ENCODE results near the gene DCTD.
"Not testable (repeated sequence)": the region's sequence is repeated elsewhere in the genome, so short reads cannot be mapped to it uniquely, and the experiment has no call there.

DCTD gene

DNA sequence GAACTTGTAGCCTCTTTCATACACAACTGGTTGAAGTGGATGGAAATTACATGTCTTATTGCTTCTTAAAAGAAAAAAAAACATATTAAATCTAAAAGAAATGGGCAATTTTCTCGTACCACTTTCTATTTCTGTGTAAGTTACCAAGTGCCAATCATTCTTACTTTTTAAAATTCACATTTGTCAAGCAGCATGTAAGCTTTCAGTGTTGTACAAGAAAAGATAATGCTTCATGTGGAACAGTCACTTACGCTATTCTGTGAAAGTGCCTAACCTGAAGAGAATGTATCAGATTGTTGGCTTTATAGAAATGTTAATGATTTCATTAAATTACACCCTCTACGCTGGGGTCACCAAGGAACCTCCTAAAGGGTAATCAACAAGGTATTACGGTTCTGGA, 4.4 kb upstream of the DCTD start:
- DNase-seq (ENCODE audit: low spot score) = no peak

GRCh38 chr4:182920676-182921075, 3.5 kb upstream of the DCTD start:
- no peak for DNase-seq (ENCODE audit: low spot score)

DNA sequence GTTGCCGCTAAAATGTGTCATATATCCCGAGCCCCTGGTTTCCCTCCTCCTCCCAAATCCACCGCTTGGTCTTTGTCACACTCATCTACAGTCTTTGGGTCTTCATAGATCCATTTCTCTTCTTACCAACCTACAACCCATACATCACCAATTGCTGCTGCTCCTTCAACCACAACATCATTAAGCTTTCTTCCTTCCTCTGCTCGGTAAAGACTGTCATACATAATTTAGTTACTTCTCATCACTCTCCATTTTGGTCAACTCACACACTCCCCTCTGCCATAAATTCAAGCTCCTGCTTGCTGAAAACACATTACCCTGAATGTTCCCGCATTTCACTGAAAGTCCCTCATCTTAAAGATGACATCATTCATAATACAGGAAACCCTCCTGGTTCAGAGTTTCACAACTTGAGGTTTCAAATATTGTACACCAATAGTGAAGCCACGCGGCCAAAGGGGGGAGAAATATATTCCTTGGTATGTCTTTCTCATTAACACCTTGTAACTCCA, 1.7 kb upstream of the DCTD start:
- no peak for DNase-seq (ENCODE audit: low spot score)

DNA sequence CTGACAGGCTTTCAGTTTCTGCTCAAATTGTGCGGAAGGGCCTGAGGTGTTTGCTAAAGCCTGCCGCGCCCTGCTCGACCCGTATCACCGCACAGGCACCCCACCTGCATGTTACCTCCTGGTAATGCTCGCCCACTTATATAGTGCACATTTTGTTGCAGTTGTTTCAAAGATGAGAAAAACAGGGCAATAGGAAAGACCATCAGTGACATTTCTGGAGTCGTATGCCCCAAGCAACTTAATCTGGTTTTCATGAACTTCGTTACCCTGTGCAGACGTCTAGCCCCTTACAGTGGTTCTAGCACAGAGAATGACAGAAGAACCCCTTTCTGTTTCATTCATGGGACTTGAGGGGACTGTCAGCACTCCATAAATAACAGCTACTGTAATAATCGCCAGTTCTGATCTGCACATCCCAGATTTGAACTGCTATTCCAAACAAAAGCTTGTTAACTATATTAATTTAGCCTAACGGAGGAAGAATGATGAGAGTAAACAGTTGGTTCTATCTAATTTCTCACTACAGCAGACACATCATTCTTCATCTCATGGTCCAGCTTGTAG, 940 bp upstream of the DCTD start:
- DNase-seq (ENCODE audit: low spot score) = no peak

GRCh38 chr4:182916483-182917181, 554 bp downstream of the DCTD start:
- peak; percentile 83 for DNase-seq (ENCODE audit: low spot score)

GRCh38 chr4:182914357-182914756, 2.8 kb downstream of the DCTD start:
- DNase-seq (ENCODE audit: low spot score) = no peak

DNA sequence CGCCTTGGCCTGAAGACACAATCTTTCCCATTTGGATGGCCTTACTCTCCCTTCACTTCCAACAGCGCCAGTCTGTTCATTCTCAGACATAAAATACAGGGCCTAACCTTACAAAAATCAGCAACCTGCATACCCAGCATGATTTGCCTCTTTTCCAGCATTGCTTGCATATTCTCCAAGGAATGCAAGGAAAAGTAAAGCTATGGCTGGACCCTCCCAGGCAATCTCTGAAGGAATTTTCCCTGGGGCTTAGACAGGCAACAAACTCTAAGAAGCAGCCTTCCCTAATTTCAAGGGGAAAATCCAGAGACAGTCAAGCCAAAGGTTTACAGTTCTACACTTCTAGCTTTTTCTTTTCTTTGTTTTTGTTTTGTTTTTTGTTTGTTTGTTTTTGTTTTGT, 3.6 kb downstream of the DCTD start:
- DNase-seq (ENCODE audit: low spot score) = no peak

GRCh38 chr4:182913036-182913435, 4.2 kb downstream of the DCTD start:
- DNase-seq (ENCODE audit: low spot score) = no peak

- no peak for DNase-seq (ENCODE audit: low spot score)
Measured at GRCh38 chr4:182908124-182908523, 9.1 kb downstream of the DCTD start.

DNA sequence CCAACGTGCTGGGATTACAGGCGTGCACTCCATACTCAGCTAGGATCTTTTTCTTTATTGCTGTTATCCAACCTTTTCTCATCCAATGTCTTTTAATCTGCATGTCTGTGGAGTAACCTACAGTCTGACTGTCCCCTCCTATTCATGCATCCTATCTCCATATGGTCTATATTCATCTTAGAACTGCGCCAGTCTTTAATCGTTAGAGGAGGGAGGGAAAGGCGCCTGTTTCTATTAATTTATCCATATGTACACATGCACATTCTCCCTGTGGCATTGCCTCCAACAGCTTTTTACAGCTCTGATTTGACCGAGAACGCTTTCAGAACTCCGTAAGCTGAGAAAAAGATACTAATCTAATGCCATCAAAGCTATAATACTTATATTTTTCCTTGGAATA, 9.8 kb downstream of the DCTD start:
- DNase-seq (ENCODE audit: low spot score) = no peak

- DNase-seq (ENCODE audit: low spot score) = no peak
Measured at GRCh38 chr4:182906786-182907185, 10.4 kb downstream of the DCTD start.

DNA sequence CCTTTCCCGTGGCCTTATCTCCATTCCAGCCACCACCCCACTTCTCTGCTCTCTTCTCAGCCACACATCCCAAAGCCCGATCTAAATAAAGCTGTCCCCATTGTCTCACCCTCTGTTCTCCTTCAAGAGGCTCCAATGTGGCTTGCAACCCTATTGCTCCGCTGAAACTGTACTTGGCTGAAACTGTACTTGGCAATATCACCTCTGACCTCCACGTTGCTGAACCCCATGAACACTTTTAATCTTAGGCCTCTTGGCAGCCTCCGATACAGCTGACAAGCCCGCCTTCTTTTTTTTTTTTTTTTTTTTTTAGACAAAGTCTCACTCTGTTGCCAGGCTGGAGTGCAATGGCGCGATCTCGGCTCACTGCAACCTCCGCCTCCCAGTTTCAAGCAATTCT, 12.1 kb downstream of the DCTD start:
- no peak for DNase-seq (ENCODE audit: low spot score)

GRCh38 chr4:182904211-182904761, 12.9 kb downstream of the DCTD start:
- DNase-seq (ENCODE audit: low spot score) = no peak

DNA sequence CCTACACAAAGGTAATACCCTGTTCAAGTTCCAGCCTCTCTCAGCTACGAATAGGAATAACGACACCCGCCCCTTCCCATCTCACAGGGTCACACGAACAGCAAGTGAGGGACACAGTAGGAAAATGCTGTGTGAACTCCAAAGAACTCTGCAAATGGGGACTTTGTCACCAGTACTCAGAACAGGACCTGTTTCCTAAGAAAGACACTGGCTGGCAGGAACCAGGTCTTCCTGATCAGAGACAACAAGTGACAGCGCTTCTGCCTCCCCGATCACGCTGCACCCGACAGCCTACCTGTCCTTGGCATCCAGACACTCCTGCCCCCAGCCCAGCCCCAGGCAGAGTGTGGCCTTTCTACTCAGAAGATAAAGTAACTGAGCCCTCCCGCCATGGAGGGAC, 14.2 kb downstream of the DCTD start:
- DNase-seq (ENCODE audit: low spot score) = no peak

DNA sequence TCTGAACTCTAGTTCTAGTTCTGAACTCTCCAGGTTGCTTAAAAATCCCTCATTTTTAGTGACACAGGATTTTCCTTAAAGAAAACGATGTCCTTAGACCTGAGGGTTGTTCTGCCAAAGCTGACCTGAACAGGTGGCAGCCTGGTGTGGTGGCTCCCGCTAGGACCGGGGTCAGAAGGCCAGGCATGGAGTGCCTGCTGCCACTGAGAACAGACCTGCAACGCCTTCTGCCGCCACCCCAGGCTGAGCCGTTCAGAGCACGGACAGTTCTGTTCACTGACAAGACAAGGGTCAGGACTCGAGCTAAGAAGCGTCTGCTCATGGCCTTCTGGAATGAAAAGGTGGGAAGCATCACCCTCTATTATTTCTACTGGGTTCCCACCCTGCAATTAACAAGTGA, 15.8 kb downstream of the DCTD start:
- DNase-seq (ENCODE audit: low spot score) = no peak

GRCh38 chr4:182900021-182900420, 17.2 kb downstream of the DCTD start:
- DNase-seq (ENCODE audit: low spot score) = not testable (repeated sequence)

DNA sequence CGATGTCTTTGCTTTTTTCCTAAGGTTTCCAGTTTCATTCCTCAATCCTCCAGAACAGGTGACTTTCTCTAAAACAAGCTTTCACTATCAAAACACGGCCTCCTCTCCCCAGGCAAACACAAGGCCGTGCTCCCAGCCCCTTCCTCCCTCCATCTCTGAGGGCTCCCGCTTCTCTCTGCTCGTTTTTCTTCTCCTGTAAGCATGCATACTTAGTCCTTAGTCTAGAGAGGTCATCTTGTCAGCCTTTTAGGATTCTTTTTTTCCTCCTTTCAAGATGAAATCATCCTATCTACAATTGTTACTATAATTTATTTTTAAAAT, 18.7 kb downstream of the DCTD start:
- no peak for DNase-seq (ENCODE audit: low spot score)

- no peak for DNase-seq (ENCODE audit: low spot score)
Measured at GRCh38 chr4:182897601-182898478, 19.3 kb downstream of the DCTD start.

- DNase-seq (ENCODE audit: low spot score) = no peak
Measured at GRCh38 chr4:182896421-182896820, 20.8 kb downstream of the DCTD start.

DNA sequence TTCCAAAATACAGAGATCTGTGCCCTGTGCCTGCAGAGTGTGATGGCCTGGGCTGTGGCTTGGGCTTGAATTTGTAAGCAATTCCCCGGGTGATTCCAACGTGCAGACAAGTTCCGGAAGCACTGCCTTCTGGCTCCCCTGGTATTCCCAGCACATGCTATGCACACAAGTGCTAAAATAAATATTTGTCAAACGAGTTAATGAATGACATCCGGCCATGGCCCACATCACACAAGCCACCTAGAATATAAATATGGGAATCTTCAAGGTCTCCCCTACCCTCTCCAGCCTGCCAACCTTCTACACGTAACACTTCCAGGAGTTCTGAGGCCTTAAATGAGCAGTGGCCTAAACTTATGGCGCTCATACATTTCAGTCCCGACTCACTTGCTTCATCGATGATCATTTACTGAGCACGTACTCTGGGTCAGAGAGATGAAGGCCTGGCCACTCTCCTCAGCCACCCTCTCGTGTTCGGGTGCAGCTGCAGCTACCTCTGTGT, 21.3 kb downstream of the DCTD start:
- DNase-seq (ENCODE audit: low spot score) = no peak

DNA sequence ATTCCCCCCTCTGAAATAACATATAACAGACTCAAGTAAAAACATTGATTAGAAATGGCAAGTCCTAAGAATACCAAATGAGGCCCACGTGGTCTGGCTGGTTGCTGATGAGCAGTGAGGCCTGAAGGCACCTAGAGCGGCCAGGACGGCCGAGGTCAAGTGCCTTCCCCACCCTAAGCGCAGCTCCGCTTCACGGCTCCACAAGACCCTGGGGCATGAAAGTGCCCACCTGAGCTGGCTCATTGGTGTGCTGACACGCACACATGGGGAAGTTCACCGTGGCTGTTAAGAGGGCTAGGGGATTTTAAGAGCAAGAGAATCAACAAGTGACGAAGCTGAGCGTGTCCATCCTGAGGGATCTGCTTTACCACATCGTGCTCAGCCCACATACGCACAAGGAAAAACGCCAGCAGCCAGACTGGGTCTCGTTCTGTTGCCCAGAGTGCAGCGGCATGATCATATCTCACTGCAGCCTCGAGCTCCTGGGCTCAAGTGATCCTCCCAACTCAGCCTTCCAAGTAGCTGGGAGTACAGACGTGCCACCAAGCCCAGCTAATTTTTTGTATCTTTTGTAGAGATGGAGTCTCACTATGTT, 22.4 kb downstream of the DCTD start:
- DNase-seq (ENCODE audit: low spot score) = no peak

- DNase-seq (ENCODE audit: low spot score) = no peak
Measured at GRCh38 chr4:182893474-182894080, 23.6 kb downstream of the DCTD start.

All from AG20443 (cell line).